Measurements from ENCODE around the gene STK32B.

Gene STK32B

GRCh38 chr4:5386921-5387320 lies 335.6 kb downstream of the STK32B start:
- no peak overlapping the region for H3K27ac ChIP-seq (ENCODE audit: low read depth, low read length)
- no peaks in the 10 kb centered on the region for H3K4me1 ChIP-seq (ENCODE audit: insufficient read depth, low read length)
- no peak overlapping the region for H3K4me3 ChIP-seq (ENCODE audit: low read depth in 1 of 2, low read length in 2 of 2)
- no peaks in the 10 kb centered on the region for H3K36me3 ChIP-seq (ENCODE audit: insufficient read depth, low read length)
- H3K27me3 ChIP-seq (ENCODE audit: control insufficient read depth in 1 of 2, insufficient read depth in 2 of 2, low read length in 2 of 2): no peaks in the 10 kb centered on the region
- no peak overlapping the region for H3K9ac ChIP-seq (ENCODE audit: low read length)
- no peaks in the 10 kb centered on the region for H3K9me3 ChIP-seq (ENCODE audit: low read length)

GRCh38 chr4:5387457-5387856 lies 336.2 kb downstream of the STK32B start:
- Histone ChIP-seq H3K4me3 (ENCODE audit: low read depth in 1 of 2, low read length in 2 of 2) (no peak overlapping the region), H3K36me3 (ENCODE audit: insufficient read depth, low read length) (no peaks in the 10 kb centered on the region), H3K9ac (ENCODE audit: low read length) (no peak overlapping the region), H3K4me1 (ENCODE audit: insufficient read depth, low read length) (no peaks in the 10 kb centered on the region), H3K27me3 (ENCODE audit: control insufficient read depth in 1 of 2, insufficient read depth in 2 of 2, low read length in 2 of 2) (no peaks in the 10 kb centered on the region), H3K9me3 (ENCODE audit: low read length) (no peaks in the 10 kb centered on the region), H3K27ac (ENCODE audit: low read depth, low read length) (no peak overlapping the region)

DNA sequence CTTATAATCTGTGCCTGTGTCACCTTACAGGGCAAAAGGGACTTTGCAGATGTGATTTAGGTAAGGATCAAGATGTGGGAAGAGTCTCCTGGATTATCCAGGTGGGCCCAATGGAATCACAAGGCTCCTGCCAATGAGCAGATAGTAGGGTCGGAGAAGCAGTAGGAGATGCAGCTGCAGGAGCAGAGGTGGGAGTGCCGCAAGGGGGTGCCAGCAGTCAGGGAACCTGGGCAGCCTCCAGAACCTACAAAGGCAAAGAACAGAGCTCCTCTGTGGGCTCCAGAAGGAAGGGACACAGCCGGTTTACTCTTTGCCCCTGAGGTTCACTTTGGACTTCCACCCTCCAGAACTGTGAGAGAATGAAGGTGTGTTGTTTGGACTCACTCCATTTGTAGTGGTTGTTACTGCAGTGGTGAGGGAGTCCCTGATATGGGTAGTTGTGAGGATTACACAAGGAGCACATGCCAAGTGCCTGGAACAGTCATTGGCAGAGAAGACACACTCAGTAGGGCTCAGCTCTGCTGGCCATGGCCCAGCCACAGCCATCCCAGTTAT lies 338.6 kb downstream of the STK32B start:
- H3K27me3 ChIP-seq (ENCODE audit: control insufficient read depth in 1 of 2, insufficient read depth in 2 of 2, low read length in 2 of 2): no peaks in the 10 kb centered on the region
- no peak overlapping the region for H3K9ac ChIP-seq (ENCODE audit: low read length)

GRCh38 chr4:5391492-5391891 lies 340.2 kb downstream of the STK32B start:
- Histone ChIP-seq H3K9me3 (ENCODE audit: low read length) (no peaks in the 10 kb centered on the region), H3K36me3 (ENCODE audit: insufficient read depth, low read length) (no peaks in the 10 kb centered on the region), H3K27me3 (ENCODE audit: control insufficient read depth in 1 of 2, insufficient read depth in 2 of 2, low read length in 2 of 2) (no peaks in the 10 kb centered on the region), H3K4me1 (ENCODE audit: insufficient read depth, low read length) (peaks cover 6% of the 10 kb centered on the region), H3K9ac (ENCODE audit: low read length) (no peak overlapping the region), H3K27ac (ENCODE audit: low read depth, low read length) (no peak overlapping the region), H3K4me3 (ENCODE audit: low read depth in 1 of 2, low read length in 2 of 2) (no peak overlapping the region)

More for the DNA sequence above, 338.6 kb downstream of the STK32B start:
- H3K9me3 ChIP-seq (ENCODE audit: low read length): no peaks in the 10 kb centered on the region
- peaks cover 6% of the 10 kb centered on the region for H3K4me1 ChIP-seq (ENCODE audit: insufficient read depth, low read length)
- H3K27ac ChIP-seq (ENCODE audit: low read depth, low read length): no peak overlapping the region
- no peak overlapping the region for H3K4me3 ChIP-seq (ENCODE audit: low read depth in 1 of 2, low read length in 2 of 2)
- no peaks in the 10 kb centered on the region for H3K36me3 ChIP-seq (ENCODE audit: insufficient read depth, low read length)

- no peaks in the 10 kb centered on the region for H3K9me3 ChIP-seq (ENCODE audit: low read length)
- no peaks in the 10 kb centered on the region for H3K27me3 ChIP-seq (ENCODE audit: control insufficient read depth in 1 of 2, insufficient read depth in 2 of 2, low read length in 2 of 2)
- no peak overlapping the region for H3K4me3 ChIP-seq (ENCODE audit: low read depth in 1 of 2, low read length in 2 of 2)
- no peak overlapping the region for H3K9ac ChIP-seq (ENCODE audit: low read length)
- H3K27ac ChIP-seq (ENCODE audit: low read depth, low read length): no peak overlapping the region
- no peaks in the 10 kb centered on the region for H3K36me3 ChIP-seq (ENCODE audit: insufficient read depth, low read length)
- peaks cover 6% of the 10 kb centered on the region for H3K4me1 ChIP-seq (ENCODE audit: insufficient read depth, low read length)
Observed at GRCh38 chr4:5393911-5394513, 342.7 kb downstream of the STK32B start.

DNA sequence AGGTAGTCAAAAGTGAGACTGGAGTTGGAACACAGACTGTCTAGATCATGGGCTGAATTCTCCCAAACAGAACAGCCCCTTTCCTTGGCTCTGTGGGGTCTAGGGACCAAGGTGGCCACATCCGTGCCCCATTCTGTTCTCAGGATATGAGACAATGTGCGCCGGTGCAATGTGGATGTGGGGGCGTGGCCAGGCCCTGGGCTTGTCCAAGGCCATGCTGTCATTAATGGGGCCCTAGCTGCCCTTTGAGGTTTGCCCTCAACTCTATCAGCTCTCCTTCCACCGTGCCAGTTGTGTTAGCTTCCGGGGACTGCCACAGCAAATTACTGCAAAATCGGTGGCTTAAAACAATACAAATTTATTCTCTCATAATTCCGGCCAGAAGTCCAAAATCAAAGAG lies 344.5 kb downstream of the STK32B start:
- Histone ChIP-seq H3K9me3 (ENCODE audit: low read length) (no peaks in the 10 kb centered on the region), H3K27me3 (ENCODE audit: control insufficient read depth in 1 of 2, insufficient read depth in 2 of 2, low read length in 2 of 2) (no peaks in the 10 kb centered on the region), H3K36me3 (ENCODE audit: insufficient read depth, low read length) (no peaks in the 10 kb centered on the region), H3K4me3 (ENCODE audit: low read depth in 1 of 2, low read length in 2 of 2) (no peak overlapping the region), H3K27ac (ENCODE audit: low read depth, low read length) (no peak overlapping the region), H3K9ac (ENCODE audit: low read length) (no peak overlapping the region), H3K4me1 (ENCODE audit: insufficient read depth, low read length) (peaks cover 6% of the 10 kb centered on the region)

DNA sequence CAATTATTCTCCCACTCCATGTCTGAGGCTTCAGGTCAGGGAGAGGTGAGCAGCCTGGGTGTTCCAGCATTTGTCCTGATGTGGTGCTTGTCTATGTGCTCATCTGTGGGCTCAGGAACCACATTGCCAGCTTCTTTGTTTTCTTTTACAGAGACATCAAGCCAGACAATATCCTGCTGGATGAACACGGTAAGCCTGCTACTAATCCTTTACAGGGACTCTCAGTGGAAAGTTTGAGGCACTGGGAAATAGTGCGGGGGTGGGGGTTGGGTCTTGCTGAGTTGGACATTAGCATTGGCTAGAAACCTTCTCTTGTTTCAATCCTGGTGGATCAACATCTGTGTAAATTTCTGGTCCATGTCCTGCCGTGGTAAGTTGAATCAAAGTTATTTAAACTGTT lies 346.8 kb downstream of the STK32B start:
- no peak overlapping the region for H3K9ac ChIP-seq (ENCODE audit: low read length)
- H3K27ac ChIP-seq (ENCODE audit: low read depth, low read length): no peak overlapping the region
- H3K36me3 ChIP-seq (ENCODE audit: insufficient read depth, low read length): no peaks in the 10 kb centered on the region
- peaks cover 3% of the 10 kb centered on the region for H3K9me3 ChIP-seq (ENCODE audit: low read length)
- peaks cover 6% of the 10 kb centered on the region for H3K4me1 ChIP-seq (ENCODE audit: insufficient read depth, low read length)
- no peaks in the 10 kb centered on the region for H3K27me3 ChIP-seq (ENCODE audit: control insufficient read depth in 1 of 2, insufficient read depth in 2 of 2, low read length in 2 of 2)
- H3K4me3 ChIP-seq (ENCODE audit: low read depth in 1 of 2, low read length in 2 of 2): no peak overlapping the region

DNA sequence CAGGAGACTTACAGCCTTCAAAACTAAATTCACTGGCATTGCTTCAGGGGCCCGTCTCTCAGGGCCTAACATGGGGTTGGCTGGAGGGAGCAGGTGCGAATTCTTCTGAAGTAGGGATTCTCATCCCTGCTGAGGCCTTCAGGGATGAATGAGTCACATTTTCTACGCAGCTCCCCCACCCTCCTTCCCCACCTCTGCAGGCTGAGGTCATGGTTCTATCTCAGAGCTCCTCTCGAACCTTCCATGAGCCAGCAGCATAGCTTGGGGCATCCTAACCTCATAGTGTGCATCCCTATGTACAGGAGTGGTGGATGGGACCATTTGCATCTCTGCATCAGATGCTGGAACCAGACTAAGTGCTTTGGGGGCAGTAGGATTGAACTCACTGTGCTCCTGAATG lies 347.8 kb downstream of the STK32B start:
- Histone ChIP-seq H3K9ac (ENCODE audit: low read length) (no peak overlapping the region), H3K27ac (ENCODE audit: low read depth, low read length) (no peak overlapping the region), H3K9me3 (ENCODE audit: low read length) (peaks cover 3% of the 10 kb centered on the region)

DNA sequence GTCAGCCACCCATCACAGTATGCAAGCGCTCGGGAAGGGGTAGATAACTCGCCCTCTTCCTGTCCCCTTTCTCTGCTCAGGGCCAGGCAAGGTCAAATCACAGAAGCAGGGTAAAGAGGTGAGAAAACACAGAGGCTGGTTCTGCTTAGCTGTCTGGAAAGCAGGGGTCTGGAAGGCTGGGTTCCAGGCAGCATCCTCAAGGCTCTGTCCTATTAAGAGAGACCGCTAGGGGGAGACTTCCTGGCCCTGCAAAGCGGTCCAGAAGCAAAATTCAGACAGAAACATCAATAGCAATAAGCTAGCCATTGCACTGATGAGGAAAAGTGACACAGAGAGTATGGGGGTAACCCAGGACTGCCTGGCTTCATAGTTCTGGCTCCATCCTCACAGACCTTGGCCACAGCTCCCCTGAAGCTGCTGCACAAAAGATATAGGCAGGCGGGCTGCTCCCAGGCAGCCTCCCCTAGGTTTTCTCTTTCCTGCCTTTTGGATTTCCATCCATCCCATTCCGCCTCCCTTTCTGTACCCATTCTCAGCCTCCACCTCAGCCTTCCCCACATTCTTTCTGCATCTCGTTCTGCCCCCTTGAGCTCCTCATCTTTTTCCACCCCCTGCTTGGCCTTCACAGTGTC lies 348.6 kb downstream of the STK32B start:
- Histone ChIP-seq H3K36me3 (ENCODE audit: insufficient read depth, low read length) (no peaks in the 10 kb centered on the region), H3K27ac (ENCODE audit: low read depth, low read length) (no peak overlapping the region), H3K4me1 (ENCODE audit: insufficient read depth, low read length) (no peaks in the 10 kb centered on the region), H3K9me3 (ENCODE audit: low read length) (peaks cover 3% of the 10 kb centered on the region), H3K27me3 (ENCODE audit: control insufficient read depth in 1 of 2, insufficient read depth in 2 of 2, low read length in 2 of 2) (no peaks in the 10 kb centered on the region), H3K4me3 (ENCODE audit: low read depth in 1 of 2, low read length in 2 of 2) (no peak overlapping the region), H3K9ac (ENCODE audit: low read length) (no peak overlapping the region)

More for the DNA sequence above, 347.8 kb downstream of the STK32B start:
- H3K4me1 ChIP-seq (ENCODE audit: insufficient read depth, low read length): peaks cover 5% of the 10 kb centered on the region
- no peaks in the 10 kb centered on the region for H3K36me3 ChIP-seq (ENCODE audit: insufficient read depth, low read length)
- H3K4me3 ChIP-seq (ENCODE audit: low read depth in 1 of 2, low read length in 2 of 2): no peak overlapping the region
- no peaks in the 10 kb centered on the region for H3K27me3 ChIP-seq (ENCODE audit: control insufficient read depth in 1 of 2, insufficient read depth in 2 of 2, low read length in 2 of 2)

DNA sequence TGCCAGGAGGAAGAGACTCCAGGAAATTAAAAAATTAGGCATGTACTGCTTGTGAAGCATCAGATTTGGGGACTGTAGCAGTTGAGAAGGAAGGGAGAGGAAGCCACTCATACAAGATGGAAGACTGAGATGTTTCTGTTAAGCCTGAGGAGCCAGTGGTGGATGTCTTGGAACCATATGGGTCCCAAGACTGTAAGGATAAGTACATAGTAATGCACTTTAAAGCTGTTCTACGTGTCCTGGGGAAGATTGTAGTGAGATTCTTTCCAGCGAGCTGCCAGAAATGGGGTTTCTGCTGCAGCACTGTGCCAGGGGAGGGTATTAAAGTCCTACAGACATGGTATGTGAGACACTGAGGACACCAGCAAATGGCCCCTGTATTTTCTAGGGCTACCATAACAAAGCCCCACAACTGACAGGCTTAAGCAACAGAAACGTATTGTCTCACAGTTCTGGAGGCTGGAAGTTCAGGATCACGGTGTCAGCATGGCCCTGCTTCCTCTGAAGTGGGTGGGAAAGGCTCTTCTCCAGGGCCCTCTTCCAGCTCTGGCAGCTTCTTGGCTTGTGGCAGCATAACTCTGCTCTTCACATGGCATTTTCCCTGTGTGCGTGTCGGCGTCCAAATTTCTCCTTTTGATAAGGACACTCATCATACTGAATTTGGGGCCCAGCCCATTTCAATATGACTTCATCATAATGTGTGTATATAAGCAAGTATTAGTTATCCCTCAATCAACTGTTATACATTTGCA lies 352.6 kb downstream of the STK32B start:
- Histone ChIP-seq H3K4me1 (ENCODE audit: insufficient read depth, low read length) (no peaks in the 10 kb centered on the region), H3K36me3 (ENCODE audit: insufficient read depth, low read length) (no peaks in the 10 kb centered on the region), H3K27ac (ENCODE audit: low read depth, low read length) (no peak overlapping the region), H3K27me3 (ENCODE audit: control insufficient read depth in 1 of 2, insufficient read depth in 2 of 2, low read length in 2 of 2) (no peaks in the 10 kb centered on the region), H3K9ac (ENCODE audit: low read length) (no peak overlapping the region), H3K4me3 (ENCODE audit: low read depth in 1 of 2, low read length in 2 of 2) (no peak overlapping the region), H3K9me3 (ENCODE audit: low read length) (peaks cover 3% of the 10 kb centered on the region)

- H3K4me1 ChIP-seq (ENCODE audit: insufficient read depth, low read length): no peaks in the 10 kb centered on the region
- no peak overlapping the region for H3K4me3 ChIP-seq (ENCODE audit: low read depth in 1 of 2, low read length in 2 of 2)
- H3K9ac ChIP-seq (ENCODE audit: low read length): no peak overlapping the region
- H3K9me3 ChIP-seq (ENCODE audit: low read length): no peaks in the 10 kb centered on the region
- no peaks in the 10 kb centered on the region for H3K27me3 ChIP-seq (ENCODE audit: control insufficient read depth in 1 of 2, insufficient read depth in 2 of 2, low read length in 2 of 2)
- H3K27ac ChIP-seq (ENCODE audit: low read depth, low read length): no peak overlapping the region
- no peaks in the 10 kb centered on the region for H3K36me3 ChIP-seq (ENCODE audit: insufficient read depth, low read length)
Observed at GRCh38 chr4:5409237-5409636, 358.0 kb downstream of the STK32B start.

Data from muscle layer of colon (tissue), 2 donors.